Activated naive CD4-positive, alpha-beta T cell treated with anti-CD3 and anti-CD28 coated beads for 36 hours (primary cell): ENCODE results near the gene ZNF385C. TPM values are rescaled to one million over a fixed set of nuclear protein-coding genes. Genes with fewer than 3 reads are reported as not detected.
"Not testable (repeated sequence)": the region's sequence is repeated elsewhere in the genome, so short reads cannot be mapped to it uniquely, and the experiment has no call there.

Experiments used
- CTCF ChIA-PET: fragments of 350-600 bp; sonication (Branson Sonifier 250); formaldehyde crosslinking; loops from one replicate; lab custom pipeline; 2021; ENCODE audit warnings: antibody characterized with exemption; lab: Charles Lee
- DNase-seq: peaks from one replicate; pipeline ENCODE4 v3.0.0-alpha.2; 2020
- H3K27ac Mint-ChIP-seq: one replicate; pipeline ENCODE4 v1.8.0; 2021; ENCODE audit warnings: mild to moderate bottlenecking, mixed read lengths
- H3K27me3 Mint-ChIP-seq: one replicate; pipeline ENCODE4 v1.8.0; 2021; ENCODE audit warnings: low read depth, mixed read lengths
- H3K36me3 Mint-ChIP-seq: one replicate; pipeline ENCODE4 v1.8.0; 2021; ENCODE audit warnings: low read depth, mixed read lengths
- H3K4me1 Mint-ChIP-seq: one replicate; pipeline ENCODE4 v1.8.0; 2021; ENCODE audit warnings: low read depth, mixed read lengths
- H3K4me3 Mint-ChIP-seq: one replicate; pipeline ENCODE4 v1.8.0; 2021; ENCODE audit warnings: mild to moderate bottlenecking, moderate library complexity, mixed read lengths
- H3K9me3 Mint-ChIP-seq: one replicate; pipeline ENCODE4 v1.8.0; 2021; ENCODE audit warnings: mixed read lengths
- intact Hi-C: fragments of 100-400 bp; cut with micrococcal nuclease; formaldehyde crosslinking; loops from one replicate; pipeline ENCODE4 v1.15.1; 2023
- total RNA-seq, 2 experiments: library from RNA; stranded (reverse); gene quantifications; one replicate each; pipeline ENCODE4 v1.2.3, GENCODE V29; 2021

Gene ZNF385C
- total RNA-seq, 2 experiments from 2014 or later = 0.36 to 0.77 TPM

DNA sequence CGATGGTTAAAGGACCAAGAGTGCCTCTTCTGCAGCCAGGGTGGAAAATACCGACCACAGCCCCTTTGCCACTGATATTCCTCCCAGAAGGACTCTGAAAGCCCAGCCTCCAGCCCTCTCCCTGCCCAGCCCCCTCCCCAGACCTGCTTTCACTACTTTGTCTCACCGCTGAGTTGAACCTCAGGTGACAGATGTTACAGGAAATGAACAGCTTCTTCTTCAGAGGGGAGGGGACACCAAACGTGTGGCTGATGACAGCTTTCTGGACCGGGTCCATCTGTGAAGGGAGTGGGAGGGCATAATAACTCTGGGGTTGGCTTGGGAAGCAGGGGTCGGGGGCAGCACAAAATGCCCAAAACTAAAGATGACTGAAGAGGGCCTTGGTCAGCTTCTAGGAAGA, 64.2 kb downstream of the ZNF385C start:
- no peak overlapping the region for H3K27ac Mint-ChIP-seq
- peaks cover 9% of the 10 kb centered on the region for H3K27me3 Mint-ChIP-seq
- intact Hi-C loops = no loop called here
- no peaks in the 10 kb centered on the region for H3K36me3 Mint-ChIP-seq
- peak; percentile 46 for DNase-seq
- H3K4me1 Mint-ChIP-seq = peaks cover 8% of the 10 kb centered on the region
- no peak overlapping the region for H3K4me3 Mint-ChIP-seq
- CTCF ChIA-PET = interaction anchor here (0.7 to 1.7 kb wide), 7 partner anchors 9 to 100 kb away, joined by 3 to 7 read pairs (median 3); partner anchors contain the start of gene NKIRAS2
- H3K9me3 Mint-ChIP-seq = no peaks in the 10 kb centered on the region

DNA sequence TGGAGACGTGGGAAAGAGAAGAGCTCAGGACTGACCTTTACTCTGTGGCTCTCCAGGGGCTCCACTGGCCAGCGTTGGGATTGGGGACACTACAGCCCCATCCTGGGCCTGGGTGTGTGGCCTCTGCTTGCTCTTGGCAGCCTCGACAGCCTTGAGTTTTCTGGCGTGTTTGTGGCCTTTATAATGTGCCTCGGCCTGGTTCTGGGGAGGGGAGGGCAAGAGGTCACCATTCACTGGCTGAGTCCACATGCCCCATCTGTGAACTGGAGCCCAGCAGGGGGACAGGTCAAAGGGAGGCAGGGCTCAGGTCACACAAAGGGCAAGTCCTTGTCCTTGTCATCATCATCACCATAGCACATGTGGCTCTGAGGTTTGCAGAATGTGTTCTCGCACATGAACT, 66.7 kb downstream of the ZNF385C start:
- Mint-ChIP-seq H3K4me1 (peaks cover 8% of the 10 kb centered on the region), H3K9me3 (no peaks in the 10 kb centered on the region), H3K36me3 (no peaks in the 10 kb centered on the region), H3K27ac (no peak overlapping the region), H3K27me3 (no peaks in the 10 kb centered on the region), H3K4me3 (no peak overlapping the region)
- intact Hi-C loops = no loop called here
- no peak for DNase-seq
- CTCF ChIA-PET = interaction anchor here (1.2 to 1.4 kb wide), 2 partner anchors 15 to 36 kb away, joined by 3 to 5 read pairs; no protein-coding TSS in a partner anchor

DNA sequence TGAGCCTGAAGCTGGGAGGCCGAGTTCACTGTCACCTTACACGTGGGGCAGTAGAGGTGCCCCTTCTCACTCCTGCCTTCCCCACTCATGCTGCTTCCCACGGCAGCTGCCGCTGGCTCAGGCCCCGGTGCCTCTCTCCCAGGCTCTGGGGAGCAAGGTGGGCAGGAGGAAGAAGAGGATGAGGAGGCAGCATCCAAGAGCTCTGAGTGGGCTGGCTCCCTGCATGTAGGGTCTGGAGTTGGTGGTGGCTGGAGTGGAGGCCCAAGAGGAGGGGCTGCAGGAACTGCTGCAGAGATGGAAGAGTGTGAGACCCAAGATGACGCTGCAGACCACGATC, 69.5 kb downstream of the ZNF385C start:
- Mint-ChIP-seq H3K36me3 (peaks cover 8% of the 10 kb centered on the region), H3K4me3 (no peak overlapping the region), H3K9me3 (no peaks in the 10 kb centered on the region), H3K27ac (no peak overlapping the region), H3K4me1 (peaks cover 13% of the 10 kb centered on the region), H3K27me3 (no peaks in the 10 kb centered on the region)
- no peak for DNase-seq
- CTCF ChIA-PET = interaction anchor here (0.8 to 2.3 kb wide), 6 partner anchors 9 to 194 kb away, joined by 3 to 7 read pairs (median 3); partner anchors contain the start of genes DNAJC7 and NKIRAS2
- intact Hi-C loops = no loop called here

DNA sequence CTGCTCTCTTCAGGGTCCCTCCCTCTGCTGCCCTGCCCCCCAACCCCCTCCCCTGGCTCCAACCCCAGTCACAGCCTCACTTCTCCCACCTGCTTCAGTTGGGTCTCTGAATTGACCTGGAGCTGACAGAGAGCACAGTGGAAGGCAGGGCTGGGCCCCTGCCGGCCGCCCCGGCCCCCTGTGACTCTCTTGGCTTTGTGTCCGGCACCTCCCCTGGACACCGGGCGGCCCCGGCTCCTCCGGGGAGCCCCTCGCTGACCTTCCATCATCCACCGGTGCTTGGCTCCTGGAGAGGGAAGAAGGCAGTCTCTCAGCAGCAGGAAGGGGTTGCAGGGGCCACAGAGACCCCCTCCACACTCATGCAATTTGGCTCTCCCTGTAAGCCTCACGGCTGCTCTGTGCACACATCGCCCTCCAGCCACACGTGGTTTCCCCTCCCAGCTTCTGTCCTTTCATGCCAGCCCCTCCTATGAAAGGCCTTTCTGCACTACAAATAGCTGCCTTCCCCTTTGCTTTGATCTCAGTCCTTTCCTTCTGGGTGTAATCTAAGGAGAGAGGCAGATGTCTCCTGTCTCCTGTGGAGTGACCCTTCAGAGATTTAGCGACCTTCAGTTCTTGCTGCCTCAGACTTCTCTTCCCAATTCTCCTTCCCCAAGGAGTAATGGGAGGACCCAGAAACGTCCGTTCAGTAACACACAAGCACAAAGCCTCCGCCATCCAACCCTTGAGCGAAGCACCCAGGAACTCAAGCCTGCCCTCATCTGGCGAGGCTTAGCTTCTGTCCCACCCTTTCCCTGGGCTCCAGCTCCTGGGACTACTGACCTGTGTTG, 70.1 kb downstream of the ZNF385C start:
- Mint-ChIP-seq H3K4me1 (peaks cover 13% of the 10 kb centered on the region), H3K9me3 (no peaks in the 10 kb centered on the region), H3K27me3 (no peaks in the 10 kb centered on the region), H3K36me3 (peaks cover 8% of the 10 kb centered on the region), H3K4me3 (no peak overlapping the region), H3K27ac (no peak overlapping the region)
- no peak for DNase-seq
- intact Hi-C loops = no loop called here
- CTCF ChIA-PET = interaction anchor here (0.8 to 2.3 kb wide), 7 partner anchors 8 to 194 kb away, joined by 3 to 7 read pairs (median 3); partner anchors contain the start of genes DNAJC7 and NKIRAS2

DNA sequence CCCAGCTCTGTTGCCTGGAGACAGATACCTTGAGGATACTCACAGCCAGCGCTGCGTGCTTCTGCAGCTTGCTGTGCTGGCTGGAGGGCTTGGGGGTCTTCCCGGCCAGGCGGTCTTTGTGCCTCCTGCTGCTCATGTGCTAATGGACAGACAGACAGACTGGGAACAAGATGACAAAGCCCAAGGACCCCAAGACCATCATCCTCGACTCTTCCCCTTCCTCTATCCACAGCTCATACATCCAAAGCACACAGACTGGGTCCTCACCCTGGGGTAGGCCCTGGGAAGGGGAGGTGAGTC, 70.7 kb downstream of the ZNF385C start:
- no peak for DNase-seq
- CTCF ChIA-PET = interaction anchor here (1.2 to 12.7 kb wide), 4 partner anchors 11 to 91 kb away, joined by 4 to 117 read pairs (median 8); partner anchors contain the start of genes CNP and DNAJC7
- H3K4me3 Mint-ChIP-seq = no peak overlapping the region
- no peak overlapping the region for H3K27ac Mint-ChIP-seq
- peaks cover 8% of the 10 kb centered on the region for H3K36me3 Mint-ChIP-seq
- no peaks in the 10 kb centered on the region for H3K9me3 Mint-ChIP-seq
- intact Hi-C loops = no loop called here
- peaks cover 13% of the 10 kb centered on the region for H3K4me1 Mint-ChIP-seq
- H3K27me3 Mint-ChIP-seq = no peaks in the 10 kb centered on the region

DNA sequence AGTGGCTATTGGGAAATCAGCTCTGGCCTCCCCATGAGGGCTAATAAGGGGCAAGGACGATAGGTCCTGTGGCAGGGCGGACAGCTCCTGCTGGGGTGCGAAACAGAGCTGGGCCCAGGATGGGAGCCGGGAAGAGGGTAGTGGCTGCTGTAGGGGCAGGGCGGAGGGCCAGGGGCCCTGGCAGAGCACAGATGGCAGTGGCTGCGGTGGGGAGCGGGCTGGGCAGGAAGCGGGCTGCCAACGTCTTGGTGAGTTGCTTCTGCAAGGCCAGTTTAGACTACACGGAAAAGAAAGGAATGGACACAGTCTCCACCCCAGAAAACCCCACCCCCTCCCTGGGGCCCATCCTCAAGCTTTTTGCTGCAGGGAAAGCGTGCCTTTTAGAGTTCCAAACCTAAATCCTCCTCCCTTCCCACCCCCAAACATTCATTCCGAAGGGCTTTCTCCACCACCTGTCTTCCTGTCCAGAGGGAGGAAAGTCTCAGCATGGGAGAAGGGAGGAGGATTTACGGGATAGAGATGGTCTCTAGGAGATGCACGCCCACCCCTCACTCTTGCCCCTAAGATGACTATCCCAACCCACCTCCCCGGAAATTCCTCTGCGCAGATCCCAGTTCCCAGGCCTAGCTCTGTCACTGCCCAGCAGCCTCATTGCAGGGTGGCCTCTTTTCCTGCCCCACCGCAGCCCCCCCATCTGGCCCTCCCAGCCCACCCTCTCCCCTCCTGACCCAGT, 71.2 kb downstream of the ZNF385C start:
- Mint-ChIP-seq H3K4me3 (no peak overlapping the region), H3K4me1 (peaks cover 15% of the 10 kb centered on the region), H3K27me3 (no peaks in the 10 kb centered on the region), H3K27ac (no peak overlapping the region), H3K9me3 (no peaks in the 10 kb centered on the region), H3K36me3 (peaks cover 11% of the 10 kb centered on the region)
- CTCF ChIA-PET = interaction anchor here (0.6 to 12.7 kb wide), 12 partner anchors 11 to 125 kb away, joined by 3 to 117 read pairs (median 6); partner anchors contain the start of genes CNP, DNAJC7 and ZNF385C
- DNase-seq = no peak
- intact Hi-C loops = no loop called here

DNA sequence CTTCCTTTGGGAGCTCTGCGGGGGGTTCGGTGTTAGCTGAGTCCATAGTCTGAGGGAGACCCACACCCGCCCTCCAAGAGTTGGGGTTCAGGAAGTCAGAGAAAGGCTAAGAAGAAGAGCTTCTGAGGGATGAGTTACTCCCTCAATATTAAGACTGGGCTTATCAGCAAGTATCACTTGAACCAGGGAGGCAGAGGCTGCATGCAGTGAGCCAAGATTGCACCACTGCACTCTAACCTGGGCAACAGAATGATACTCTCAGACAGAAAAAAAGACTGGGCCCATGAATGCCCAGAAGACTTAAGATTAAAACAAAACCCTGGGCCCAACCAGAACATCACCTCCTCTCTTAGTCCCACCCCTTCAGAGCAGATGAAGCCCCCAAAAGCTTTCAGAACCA, 72.3 kb downstream of the ZNF385C start:
- CTCF ChIA-PET = interaction anchor here (0.6 to 12.7 kb wide), 21 partner anchors 8 to 155 kb away, joined by 3 to 117 read pairs (median 6); partner anchors contain the start of genes CNP, DNAJC7, KCNH4 and ZNF385C
- no peak for DNase-seq
- peaks cover 22% of the 10 kb centered on the region for H3K4me1 Mint-ChIP-seq
- H3K4me3 Mint-ChIP-seq = no peak overlapping the region
- peaks cover 13% of the 10 kb centered on the region for H3K36me3 Mint-ChIP-seq
- H3K27ac Mint-ChIP-seq = no peak overlapping the region
- no peaks in the 10 kb centered on the region for H3K9me3 Mint-ChIP-seq
- no peaks in the 10 kb centered on the region for H3K27me3 Mint-ChIP-seq
- intact Hi-C loops = loop anchor here (1.0 to 2.0 kb wide), 5 partner anchors 24 to 155 kb away; partner anchors contain the start of genes C17orf113 and KCNH4

DNA sequence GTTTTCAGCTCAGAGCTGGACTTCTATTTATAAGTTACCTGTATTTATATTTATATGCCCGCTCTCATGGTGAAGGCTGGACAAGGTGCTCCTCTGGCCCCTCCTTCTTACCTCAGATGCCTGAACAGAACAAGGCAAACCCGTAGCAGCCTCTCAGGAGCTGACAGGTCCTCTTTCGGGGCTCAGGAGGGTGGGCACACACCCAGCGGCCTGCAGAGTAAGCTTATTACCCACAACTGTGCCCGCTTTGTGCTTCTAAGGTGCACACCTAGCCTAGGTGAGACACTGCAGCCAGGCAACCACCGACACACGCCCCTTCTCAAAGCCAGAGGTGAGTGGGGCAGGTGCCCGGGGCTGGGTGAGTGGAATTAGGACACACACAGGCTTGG, 73.1 kb downstream of the ZNF385C start:
- H3K27me3 Mint-ChIP-seq = no peaks in the 10 kb centered on the region
- peaks cover 29% of the 10 kb centered on the region for H3K4me1 Mint-ChIP-seq
- DNase-seq = no peak
- CTCF ChIA-PET = interaction anchor here (0.6 to 12.7 kb wide), 26 partner anchors 9 to 164 kb away, joined by 3 to 117 read pairs (median 5); partner anchors contain the start of genes CNP, DNAJC7, KCNH4 and ZNF385C
- H3K4me3 Mint-ChIP-seq = no peak overlapping the region
- H3K27ac Mint-ChIP-seq = peak overlapping the region; percentile 66
- H3K36me3 Mint-ChIP-seq = peaks cover 13% of the 10 kb centered on the region
- no peaks in the 10 kb centered on the region for H3K9me3 Mint-ChIP-seq
- intact Hi-C loops = loop anchor here (1.0 to 2.0 kb wide), 5 partner anchors 25 to 156 kb away; partner anchors contain the start of genes C17orf113 and KCNH4

- intact Hi-C loops = loop anchor here (1.0 to 2.0 kb wide), 2 partner anchors 157 to 383 kb away; partner anchors contain the start of gene KCNH4
- no peak overlapping the region for H3K4me3 Mint-ChIP-seq
- H3K9me3 Mint-ChIP-seq = no peaks in the 10 kb centered on the region
- CTCF ChIA-PET = interaction anchor here (0.5 to 12.7 kb wide), 7 partner anchors 15 to 158 kb away, joined by 3 to 117 read pairs (median 4); partner anchors contain the start of genes CNP, DHX58 and KCNH4
- peak overlapping the region; percentile 50 for H3K27ac Mint-ChIP-seq
- no peak for DNase-seq
- H3K27me3 Mint-ChIP-seq = no peaks in the 10 kb centered on the region
- H3K4me1 Mint-ChIP-seq = peaks cover 38% of the 10 kb centered on the region
- H3K36me3 Mint-ChIP-seq = peaks cover 13% of the 10 kb centered on the region
Observed at GRCh38 chr17:42023524-42024349, 74.5 kb downstream of the ZNF385C start.

- H3K27ac Mint-ChIP-seq, H3K27me3 Mint-ChIP-seq, H3K9me3 Mint-ChIP-seq, intact Hi-C loops, DNase-seq: not testable (repeated sequence)
- H3K36me3 Mint-ChIP-seq = peaks cover 20% of the 10 kb centered on the region
- CTCF ChIA-PET = interaction anchor here (0.7 to 12.7 kb wide), 12 partner anchors 9 to 135 kb away, joined by 3 to 117 read pairs (median 3); partner anchors contain the start of gene CNP
- peaks cover 52% of the 10 kb centered on the region for H3K4me1 Mint-ChIP-seq
- peak overlapping the region; percentile 83 for H3K4me3 Mint-ChIP-seq
Observed at GRCh38 chr17:42020845-42021244, 77.4 kb downstream of the ZNF385C start.
